GM19351 (cell line): Measurements from ENCODE around the gene PLEK2.
"Not testable (repeated sequence)": the region's sequence is repeated elsewhere in the genome, so short reads cannot be mapped to it uniquely, and the experiment has no call there.

Source experiments
- ATAC-seq: cut with Tn5 transposase; IDR thresholded peaks from one replicate; pipeline ENCODE4 v1.9.1; 2021; ENCODE audit warnings: mild to moderate bottlenecking, moderate library complexity; ENCODE audit not compliant: unreplicated experiment

PLEK2 gene

DNA sequence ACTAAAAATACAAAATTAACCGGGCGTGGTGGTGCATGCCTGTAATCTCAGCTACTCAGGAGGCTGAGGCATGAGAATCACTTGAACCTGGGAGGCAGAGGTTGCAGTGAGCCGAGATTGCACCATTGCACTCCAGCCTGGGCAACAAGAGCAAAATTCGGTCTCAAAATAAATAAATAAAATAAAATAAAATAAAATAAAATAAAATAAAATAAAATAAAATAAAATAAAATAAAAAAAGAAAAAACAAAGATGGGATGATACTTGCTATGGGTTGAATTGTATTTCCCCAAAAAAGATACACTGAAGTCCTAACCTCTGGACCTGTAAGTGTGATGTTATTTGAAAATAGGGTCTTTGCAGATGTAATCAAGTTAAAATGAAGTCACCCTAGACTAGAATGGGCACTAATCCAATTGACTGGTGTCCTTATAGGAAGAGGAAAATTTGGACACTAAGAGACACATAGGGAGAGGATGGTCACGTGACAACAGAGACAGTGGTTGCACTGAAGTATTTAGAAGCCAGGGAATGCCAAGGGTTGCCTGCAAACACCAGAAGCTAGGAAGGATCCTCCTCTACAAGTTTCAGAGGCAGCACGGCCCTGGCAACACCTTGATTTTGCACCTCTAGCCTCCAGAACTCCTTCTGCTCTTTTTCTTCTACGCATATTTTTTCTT lies 3.7 kb downstream of the PLEK2 start:
- ATAC-seq, result not testable (repeated sequence)

DNA sequence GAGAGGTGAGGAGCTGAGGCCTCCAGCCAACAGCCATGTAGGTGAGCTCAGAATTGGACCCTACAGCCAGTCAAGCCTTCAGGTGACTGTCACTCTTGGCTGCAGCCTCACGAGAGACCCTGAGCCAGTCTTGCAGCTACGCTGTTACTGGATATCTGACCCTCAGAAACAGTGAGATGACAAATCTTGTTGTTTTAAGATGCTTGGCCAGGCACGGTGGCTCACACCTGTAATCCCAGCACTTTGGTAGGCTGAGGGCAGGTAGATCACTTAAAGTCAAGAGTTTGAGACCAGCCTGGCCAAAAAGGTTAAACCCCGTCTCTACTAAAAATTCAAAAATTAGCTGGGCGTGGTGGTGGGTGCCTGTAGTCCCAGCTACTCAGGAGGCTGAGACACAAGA lies 6.2 kb downstream of the PLEK2 start:
- no peak for ATAC-seq

DNA sequence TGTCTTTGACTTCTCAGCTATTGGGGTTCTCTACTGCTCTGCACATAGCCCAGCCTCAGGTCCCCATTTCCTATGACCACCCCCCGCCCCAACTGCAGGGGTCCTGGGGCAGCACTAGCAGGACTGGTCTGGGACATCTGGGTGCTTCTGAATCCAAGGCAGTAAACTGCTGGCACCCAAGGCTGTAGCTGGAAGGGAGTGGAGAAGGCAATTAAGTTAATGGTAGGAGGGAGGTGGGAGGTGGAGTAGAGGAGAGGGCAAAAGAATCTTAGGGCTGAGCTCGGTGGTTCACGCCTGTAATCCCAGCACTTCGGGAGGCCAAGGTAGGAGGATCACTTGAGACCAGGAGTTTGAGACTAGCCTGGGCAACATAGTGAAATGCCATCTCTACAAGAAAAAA lies 11.5 kb downstream of the PLEK2 start:
- no peak for ATAC-seq

DNA sequence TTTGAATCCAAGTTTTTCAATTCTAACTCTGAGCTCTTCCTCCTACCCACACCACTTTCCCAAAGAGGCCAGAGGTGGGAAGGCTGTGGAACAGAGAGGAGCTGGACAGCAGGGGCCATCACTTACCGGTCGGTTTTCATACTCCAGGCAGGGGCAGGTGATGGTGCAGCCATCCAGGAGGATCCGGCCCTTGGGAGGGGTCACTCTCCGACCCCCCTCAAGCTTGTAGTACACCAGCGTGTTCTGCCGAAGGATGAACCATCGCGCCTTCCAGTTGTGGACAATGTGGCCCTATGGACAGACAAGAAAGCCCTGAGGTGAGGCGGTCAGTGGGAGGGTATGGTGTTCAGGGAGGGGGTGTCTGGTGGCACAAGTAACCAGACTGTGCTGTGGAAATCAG lies 14.4 kb downstream of the PLEK2 start:
- no peak for ATAC-seq

DNA sequence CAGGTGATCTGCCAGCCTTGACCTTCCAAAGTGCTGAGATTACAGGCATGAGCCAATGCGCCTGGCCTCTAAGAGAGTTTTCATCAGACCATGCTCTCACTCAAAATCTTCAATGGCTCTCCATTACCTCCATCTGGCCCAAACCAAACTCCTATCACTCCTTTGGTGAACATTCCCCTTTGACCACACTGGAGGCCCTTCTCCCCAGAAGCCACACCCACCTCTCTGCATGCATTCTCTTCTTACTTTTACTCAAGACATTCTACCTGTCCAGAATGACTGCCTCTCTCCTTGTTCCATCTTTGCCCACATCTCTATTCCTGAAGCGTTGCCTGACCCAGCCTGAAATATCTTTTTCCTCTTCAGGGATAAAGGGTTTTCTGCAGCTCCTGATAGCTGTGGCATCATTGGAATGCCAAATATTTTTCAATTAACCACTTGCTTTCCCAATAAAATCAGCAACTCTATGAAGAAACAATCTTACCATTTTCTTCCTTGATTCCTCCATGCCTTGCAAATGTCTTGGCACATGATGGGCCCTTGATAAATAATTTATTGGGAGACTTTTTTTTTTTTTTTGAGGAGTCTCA lies 15.5 kb downstream of the PLEK2 start:
- no peak for ATAC-seq

DNA sequence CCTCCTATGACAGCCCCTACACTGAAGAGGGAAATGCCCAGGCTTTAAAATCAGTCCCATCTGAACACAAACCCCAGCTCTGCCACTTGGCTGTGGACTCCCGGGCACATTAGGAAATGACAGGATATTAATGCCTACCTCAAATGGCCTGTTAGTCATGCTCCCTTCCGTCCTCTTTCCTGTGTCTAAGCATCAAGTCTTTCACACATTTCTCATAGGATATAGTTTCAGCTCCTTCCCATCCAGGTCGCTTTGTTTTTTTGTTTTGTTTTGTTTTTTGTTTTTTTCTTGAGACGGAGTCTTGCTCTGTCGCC lies 16.1 kb downstream of the PLEK2 start:
- ATAC-seq, result no peak

DNA sequence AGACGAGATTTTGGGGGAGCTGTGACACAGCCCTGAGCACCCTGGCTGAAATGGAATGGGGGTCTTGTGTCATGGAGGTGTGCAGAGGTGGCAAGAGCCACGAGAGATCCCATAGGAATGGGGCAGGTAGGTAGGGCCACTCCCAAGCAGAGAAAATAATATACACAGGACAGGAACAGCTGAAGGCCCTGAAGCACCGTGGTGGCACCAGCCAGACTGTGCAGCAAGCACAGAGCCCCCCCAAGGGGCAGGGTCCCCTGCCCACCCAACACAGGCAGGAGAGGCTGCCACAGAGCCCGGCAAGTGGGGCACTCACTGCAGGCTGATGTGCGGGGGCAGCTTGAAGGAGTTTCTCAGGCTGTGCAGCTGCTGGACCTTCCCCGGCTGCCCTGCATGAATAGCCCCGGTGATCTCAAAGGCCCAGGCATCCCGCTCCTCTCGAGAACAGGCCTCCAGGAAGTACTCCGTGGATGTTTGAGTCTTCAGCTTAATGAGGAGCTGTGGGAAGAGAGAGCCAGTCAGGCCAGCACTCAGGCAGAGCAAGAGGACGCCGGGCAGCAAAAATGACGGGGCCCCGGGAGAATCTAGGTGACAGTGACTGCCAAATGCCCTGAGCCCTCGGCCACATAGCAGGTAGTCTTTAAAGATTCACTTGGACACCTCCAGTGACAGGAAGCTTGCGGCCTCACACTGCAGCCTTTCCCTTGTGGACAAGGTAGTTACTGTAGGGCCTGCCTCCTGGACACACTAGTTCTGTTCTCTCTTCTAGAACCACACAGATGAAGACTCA lies 16.7 kb downstream of the PLEK2 start:
- ATAC-seq, result no peak

DNA sequence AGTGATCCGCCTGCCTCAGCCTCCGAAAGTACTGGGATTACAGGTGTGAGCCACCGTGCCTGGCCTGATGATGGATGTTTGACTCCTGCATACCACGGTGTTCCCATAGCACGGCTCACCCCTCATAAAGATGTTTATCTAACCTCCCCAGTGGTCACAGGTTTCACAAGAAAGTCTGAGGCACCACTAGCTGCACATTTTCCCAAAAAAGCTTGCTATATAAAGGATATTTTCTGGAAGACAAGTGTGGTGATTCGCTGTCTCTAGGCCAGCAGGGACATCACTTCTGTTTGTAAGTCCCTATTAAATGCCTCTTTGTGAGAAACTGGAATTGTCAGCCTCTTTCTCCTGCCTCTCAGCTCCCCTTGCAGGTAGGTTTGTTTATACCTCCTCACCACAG lies 18.3 kb downstream of the PLEK2 start:
- ATAC-seq, result no peak

DNA sequence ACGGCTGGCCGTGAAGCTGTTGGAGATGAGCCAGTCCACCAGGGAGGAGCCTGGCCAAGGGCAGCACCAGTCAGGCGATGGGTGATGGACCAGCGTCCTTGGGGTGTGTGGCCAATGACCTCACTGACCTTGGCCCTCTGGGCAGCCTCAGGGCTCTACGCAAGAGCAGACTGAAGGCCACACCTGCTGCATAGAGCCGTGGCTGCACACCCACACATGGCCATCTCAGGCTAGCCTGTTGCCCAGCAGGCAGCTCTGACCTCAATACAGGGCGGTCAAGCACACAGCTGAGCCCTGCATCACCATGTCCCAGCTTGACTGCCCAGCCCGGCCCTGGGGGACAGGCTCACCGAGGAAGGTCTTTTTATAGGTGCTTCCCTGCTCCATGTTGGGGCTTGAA lies 19.2 kb downstream of the PLEK2 start:
- no peak for ATAC-seq

DNA sequence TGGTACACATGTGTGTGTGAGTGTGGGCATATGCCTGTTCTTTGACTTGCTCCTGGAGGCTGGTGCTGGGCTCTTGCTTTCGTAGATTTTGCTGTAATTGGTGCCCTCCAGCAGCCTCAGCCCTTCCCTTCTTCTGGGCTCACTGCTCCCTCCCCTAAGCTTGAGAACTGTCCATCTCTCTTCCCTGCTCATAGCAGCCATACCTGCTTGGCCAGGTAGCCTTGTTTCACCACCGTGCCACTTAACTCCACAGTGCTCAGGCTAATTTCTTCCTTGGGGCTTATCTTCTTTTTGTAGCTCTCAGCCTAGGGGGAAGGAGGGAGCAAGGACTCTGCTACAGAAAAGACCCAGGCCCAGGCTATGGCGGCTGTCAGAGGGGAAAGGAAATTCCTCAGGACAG lies 19.8 kb downstream of the PLEK2 start:
- ATAC-seq, result no peak

DNA sequence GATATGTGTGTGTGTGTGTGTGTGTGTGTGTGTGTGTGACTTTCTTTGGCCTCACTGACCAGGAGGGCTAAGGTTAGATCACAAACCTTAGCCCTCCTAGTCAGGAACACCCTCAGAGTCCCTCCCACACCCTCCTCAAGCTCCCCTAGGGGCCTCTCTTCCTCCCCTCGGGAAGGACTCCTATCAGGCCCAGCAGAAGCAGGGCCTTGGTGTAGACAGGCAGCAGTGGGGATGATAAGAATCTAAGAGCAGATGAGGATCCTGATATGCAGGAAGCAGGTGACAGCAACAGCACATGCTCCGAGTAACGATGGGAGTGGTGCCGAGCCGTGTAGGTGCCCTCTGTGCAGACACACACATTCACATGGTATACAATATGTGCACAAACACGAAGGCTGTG lies 20.7 kb downstream of the PLEK2 start:
- ATAC-seq, result no peak

DNA sequence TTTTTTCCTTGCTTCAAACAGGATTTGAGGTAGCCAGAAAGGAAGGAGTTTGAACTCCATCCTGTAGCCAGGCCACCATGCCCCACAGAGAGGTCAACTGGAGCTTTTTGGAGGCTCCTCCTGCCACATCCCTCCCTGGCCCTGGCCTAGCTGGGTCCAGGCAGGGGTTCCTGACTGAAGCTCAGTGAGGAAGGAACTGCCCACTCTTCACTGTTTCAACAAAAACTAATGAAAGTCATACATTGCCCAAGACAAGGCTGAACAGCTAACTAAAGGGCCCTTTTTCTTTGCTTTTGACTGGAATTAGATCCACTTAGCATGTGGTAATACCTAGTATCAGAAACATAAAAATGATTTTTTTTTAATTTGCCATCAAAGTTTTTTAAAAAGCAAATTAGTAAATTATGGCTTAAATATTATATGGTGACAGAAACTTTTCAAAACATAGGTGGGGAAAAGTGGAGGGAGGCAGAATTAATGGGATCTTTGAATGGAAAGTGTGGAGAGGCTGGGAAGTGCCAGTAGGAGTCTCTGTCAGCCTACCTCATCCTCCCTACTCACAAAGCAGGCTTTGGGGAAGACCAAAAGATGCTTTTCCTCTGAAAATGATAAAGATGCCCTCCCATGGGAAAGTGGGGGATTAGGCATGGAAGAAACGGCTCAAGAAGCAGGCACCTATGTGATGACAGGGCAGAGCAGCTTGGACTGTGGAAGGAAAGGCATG lies 22.0 kb downstream of the PLEK2 start:
- ATAC-seq, result no peak

DNA sequence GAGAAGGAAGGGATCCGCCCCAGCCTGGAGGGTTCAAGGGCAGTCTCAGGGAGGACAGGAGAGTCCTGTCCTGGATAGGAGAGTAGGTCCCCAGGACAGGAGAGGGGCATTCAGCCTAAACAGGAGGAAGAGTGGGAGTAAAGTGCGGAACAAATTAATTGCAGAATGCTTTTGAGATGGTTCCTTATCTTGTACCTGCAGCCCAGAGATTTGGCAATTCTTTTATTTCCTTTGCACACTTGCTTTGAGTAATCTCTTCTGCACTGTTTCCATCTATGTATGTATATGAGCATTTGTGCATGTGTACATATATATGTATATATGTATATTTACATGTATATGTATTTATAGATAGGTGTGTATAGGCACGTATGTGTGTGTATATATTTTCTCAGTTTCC lies 22.7 kb downstream of the PLEK2 start:
- no peak for ATAC-seq

DNA sequence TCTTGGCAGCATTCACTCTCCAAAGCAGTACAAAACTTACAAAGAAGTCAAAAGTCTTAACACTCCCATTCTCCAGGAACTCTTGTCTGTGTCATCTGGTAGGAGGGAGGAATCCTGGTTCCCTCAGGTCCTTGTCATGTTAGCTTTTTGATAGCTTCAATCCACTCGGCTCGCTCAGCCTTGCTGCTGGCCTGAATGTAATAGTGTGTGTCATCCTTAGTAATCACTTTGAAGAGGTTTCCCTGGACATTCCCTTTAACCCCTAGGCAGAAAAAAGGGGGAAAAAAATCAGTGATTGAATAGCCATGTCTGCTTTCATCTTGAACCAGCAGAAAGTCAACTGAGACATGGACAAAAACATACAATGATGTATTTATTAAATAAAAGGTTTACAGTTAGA lies 24.8 kb downstream of the PLEK2 start:
- ATAC-seq, result no peak

DNA sequence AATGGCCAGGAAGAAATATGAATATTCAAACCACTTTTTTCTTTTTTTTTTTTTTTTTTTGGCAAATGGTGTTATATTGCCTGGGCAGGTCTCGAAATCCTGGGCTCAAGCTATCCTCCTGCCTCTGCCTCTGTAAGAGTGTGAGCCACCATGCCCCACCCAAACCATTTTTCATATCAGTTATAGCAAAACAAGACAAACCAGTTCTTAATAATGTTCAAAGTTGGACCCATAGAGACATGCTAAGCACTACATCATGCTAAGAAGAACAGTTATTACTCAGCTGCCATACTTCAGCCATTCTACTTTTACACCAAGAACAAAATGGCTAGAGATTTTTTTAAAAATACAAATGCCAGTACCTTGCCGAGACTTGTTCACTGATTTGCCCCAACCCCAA lies 26.3 kb downstream of the PLEK2 start:
- ATAC-seq, result no peak

DNA sequence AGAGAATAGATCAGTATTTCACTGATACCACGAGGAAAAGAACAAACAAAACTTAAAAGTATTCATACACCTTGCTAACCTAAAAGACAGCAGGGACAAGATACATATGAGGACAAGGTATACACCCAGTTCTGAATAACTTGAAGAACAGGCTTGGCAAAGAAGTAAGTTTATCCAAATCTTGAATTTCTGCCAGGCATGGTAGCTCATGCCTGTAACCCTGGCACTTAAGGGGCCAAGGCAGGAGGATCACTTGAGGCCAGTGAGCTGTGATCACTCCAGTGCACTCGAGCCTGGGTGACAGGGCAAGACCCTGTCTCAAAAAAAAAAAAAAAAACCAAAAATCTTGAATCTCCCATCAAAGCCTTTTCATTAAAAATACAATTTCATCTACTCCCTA lies 26.8 kb downstream of the PLEK2 start:
- ATAC-seq, result no peak

DNA sequence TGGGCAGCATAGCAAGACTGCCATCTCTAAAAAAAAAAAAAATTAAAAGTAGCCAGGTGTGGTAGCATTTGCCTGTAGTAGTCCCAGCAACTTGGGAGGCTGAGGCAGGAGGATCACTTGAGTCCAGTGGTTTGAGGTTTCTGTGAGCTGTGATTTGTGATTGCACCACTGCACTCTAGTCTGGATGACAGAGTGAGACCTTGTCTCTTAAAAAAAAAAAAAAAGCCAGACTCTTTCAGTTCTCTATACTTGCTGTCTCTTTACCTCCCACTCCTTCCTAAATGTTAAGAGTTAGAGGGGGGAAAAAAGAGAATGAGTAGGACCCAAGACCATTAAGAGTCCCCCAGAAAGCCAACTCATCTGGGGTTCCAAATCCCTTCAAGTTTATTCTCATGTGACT lies 34.0 kb downstream of the PLEK2 start:
- ATAC-seq, result peak; percentile 70

DNA sequence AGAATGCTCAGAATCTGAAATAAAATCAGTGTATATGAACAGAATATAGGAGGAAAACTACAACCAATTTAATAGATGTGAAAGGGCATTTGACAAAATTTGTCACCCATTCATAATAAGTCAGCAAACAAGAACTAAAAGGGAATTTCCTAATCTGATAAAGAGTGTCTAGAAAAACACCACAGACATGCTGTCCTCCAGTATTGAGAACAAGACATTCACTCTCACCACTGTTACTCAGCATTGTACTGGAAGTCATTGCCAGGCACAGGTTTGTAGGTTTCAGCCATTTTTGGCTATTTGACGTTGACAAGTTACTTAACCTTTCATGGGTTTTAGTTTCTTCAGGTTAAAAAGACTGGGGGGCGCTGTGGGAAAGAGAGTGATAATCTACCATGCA lies 38.6 kb downstream of the PLEK2 start:
- no peak for ATAC-seq

DNA sequence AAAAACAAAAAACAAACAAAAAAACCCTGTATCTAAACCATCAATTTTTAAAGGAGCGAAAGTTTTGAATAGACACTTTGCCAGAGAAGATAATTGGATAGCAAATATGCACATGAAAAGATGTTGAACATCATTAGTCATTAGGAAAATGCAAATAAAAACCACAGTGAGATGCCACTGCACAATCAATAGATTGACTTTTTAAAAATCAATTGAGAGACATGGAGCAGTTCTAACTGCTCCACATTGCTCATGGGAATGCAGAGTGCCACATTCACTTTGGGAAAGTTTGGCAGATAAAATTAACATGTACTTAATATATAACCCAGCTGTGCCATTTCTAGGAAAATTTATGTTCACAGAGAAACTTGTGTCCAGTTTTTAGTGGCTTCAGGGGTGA lies 39.1 kb downstream of the PLEK2 start:
- ATAC-seq, result no peak

DNA sequence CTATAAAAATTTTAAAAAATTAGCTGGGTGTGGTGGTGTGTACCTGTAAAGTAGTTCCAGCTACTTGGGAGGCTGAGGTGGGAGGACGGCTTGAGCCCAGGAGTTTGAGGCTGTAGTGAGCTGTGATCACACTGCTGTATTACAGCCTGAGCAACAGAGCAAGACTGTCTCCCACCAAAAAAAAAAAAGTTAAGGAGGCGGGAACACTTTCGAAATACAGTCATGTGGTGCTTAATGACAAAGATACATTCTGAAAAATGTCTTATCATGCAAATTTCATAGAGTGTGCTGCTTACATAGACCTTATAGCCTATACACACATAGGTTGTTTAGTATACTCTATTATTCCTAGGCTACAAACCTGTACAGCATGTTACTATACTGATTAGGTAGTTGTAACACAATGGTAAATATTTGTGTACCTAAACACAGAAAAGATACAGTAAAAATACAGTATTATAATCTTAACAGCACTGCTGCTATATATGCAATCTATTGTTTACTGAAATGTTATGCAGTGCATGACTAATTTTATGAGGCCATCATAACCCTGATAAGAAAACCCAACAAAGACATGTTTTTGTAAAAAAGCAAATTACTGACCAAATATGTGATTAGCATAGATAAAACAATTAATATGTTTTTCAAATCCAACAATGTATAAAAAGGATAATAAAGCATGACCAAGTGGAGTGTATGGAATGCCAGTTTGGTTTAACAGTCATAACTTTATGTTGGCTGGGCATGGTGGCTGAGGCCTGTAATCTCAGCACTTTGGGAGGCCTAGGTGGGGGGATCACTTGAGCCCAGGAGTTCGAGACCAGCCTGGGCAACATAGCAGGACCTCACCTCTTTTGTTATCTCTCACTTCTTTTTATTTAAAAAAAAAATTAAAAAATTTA lies 40.5 kb downstream of the PLEK2 start:
- ATAC-seq, result no peak

DNA sequence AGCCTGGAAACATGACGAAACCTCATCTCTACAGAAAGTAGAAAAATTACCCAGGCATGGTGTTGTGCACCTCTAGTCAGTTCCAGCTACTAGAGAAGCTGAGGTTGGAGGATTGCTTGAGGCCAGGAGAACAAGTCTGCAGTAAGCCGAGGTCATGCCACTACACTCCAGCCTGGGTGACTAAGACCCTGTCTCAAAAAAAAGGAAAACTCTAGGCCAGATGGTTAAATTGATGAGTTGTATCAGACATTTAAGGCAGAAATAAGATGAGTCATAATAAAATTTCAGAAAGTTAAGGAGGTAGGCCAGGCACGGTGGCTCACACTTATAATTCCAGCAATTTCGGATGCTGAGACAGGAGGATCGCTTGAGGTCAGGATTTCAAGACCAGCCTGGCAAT lies 41.1 kb downstream of the PLEK2 start:
- no peak for ATAC-seq
